HepG2 (cell line): ENCODE results near the gene SPDL1. TPM values are rescaled to one million over a fixed set of nuclear protein-coding genes. Genes with fewer than 3 reads are reported as not detected.

Source experiments
- DZIP1 ChIP-seq: sonication (generic); formaldehyde crosslinking; IDR thresholded peaks from 2 replicates; pipeline ENCODE4 v1.5.0; 2020; ENCODE audit warnings: mild to moderate bottlenecking, missing genetic modification reagents
- ELK4 ChIP-seq: sonication (generic); formaldehyde crosslinking; IDR thresholded peaks from 2 replicates; pipeline ENCODE4 v1.9.0; 2021; ENCODE audit warnings: missing genetic modification reagents, borderline replicate concordance
- GATAD2A ChIP-seq: IDR thresholded peaks from 2 replicates; pipeline ENCODE4 v1.6.1; 2016
- HBP1 ChIP-seq: IDR thresholded peaks from 2 replicates; pipeline ENCODE4 v1.6.1; 2016; ENCODE audit warnings: low read depth, control low read depth
- TBP ChIP-seq: sonication (generic); formaldehyde crosslinking; IDR thresholded peaks from 2 replicates; pipeline ENCODE4 v1.5.0; 2020; ENCODE audit warnings: missing genetic modification reagents
- TRIM24 ChIP-seq: sonication (generic); formaldehyde crosslinking; IDR thresholded peaks from 2 replicates; pipeline ENCODE4 v1.8.0; 2022; ENCODE audit warnings: mild to moderate bottlenecking, missing genetic modification reagents
- UBTF ChIP-seq: sonication (generic); formaldehyde crosslinking; IDR thresholded peaks from 2 replicates; pipeline ENCODE4 v1.4.0; 2020; ENCODE audit warnings: mild to moderate bottlenecking, missing genetic modification reagents
- ZBTB26 ChIP-seq: IDR thresholded peaks from 2 replicates; pipeline ENCODE4 v1.6.1; 2016; ENCODE audit warnings: missing compliant biosample characterization, missing genetic modification reagents, borderline replicate concordance
- ZFP82 ChIP-seq: sonication (generic); formaldehyde crosslinking; IDR thresholded peaks from 2 replicates; pipeline ENCODE4 v1.5.1; 2020; ENCODE audit warnings: mild to moderate bottlenecking, missing genetic modification reagents, borderline replicate concordance
- ZNF230 ChIP-seq: sonication (generic); formaldehyde crosslinking; IDR thresholded peaks from 2 replicates; pipeline ENCODE4 v1.4.0; 2020; ENCODE audit warnings: mild to moderate bottlenecking, missing genetic modification reagents
- ZNF292 ChIP-seq: sonication (generic); formaldehyde crosslinking; IDR thresholded peaks from 2 replicates; pipeline ENCODE4 v1.8.1; 2022; ENCODE audit warnings: mild to moderate bottlenecking, low read depth, missing genetic modification reagents, borderline replicate concordance
- ZNF30 ChIP-seq: sonication (generic); formaldehyde crosslinking; IDR thresholded peaks from 2 replicates; pipeline ENCODE4 v1.5.0; 2020; ENCODE audit warnings: mild to moderate bottlenecking, missing genetic modification reagents
- ZNF343 ChIP-seq: sonication (generic); formaldehyde crosslinking; IDR thresholded peaks from 2 replicates; pipeline ENCODE4 v1.4.0; 2020; ENCODE audit warnings: mild to moderate bottlenecking, missing genetic modification reagents
- ZNF441 ChIP-seq: sonication (generic); formaldehyde crosslinking; IDR thresholded peaks from 2 replicates; pipeline ENCODE4 v1.7.0; 2021; ENCODE audit warnings: missing genetic modification reagents, borderline replicate concordance
- ZNF557 ChIP-seq: sonication (generic); formaldehyde crosslinking; IDR thresholded peaks from 2 replicates; pipeline ENCODE4 v1.4.0; 2020; ENCODE audit warnings: missing genetic modification reagents
- ZNF737 ChIP-seq: sonication (generic); formaldehyde crosslinking; IDR thresholded peaks from 2 replicates; pipeline ENCODE4 v1.5.0; 2020; ENCODE audit warnings: missing genetic modification reagents, mild to moderate bottlenecking, borderline replicate concordance
- polyA plus RNA-seq, 8 experiments: library from polyadenylated mRNA; depleted of rRNA in 3 of 8; stranded (reverse) in 7 of 8; unstranded in 1 of 8; fragments of >200 nt; fragmentation: Illumina TruSeq in 4 of 8; extraction: Trizol in 4 of 8; gene quantifications; 2 replicates each; pipeline versions ENCODE4 v1.2.1 to v1.2.3, GENCODE V29; 2011 to 2016; ENCODE audit warnings: low read depth in 4 of 8, missing spikeins in 1 of 8, mixed read lengths in 1 of 8; ENCODE audit not compliant: insufficient read depth in 1 of 8
- total RNA-seq, 5 experiments: library from RNA; depleted of rRNA; stranded (reverse); fragments of >200 nt; fragmentation: Illumina TruSeq; extraction: Trizol; gene quantifications; 2 replicates each; pipeline ENCODE4 v1.2.3, GENCODE V29; 2016; ENCODE audit warnings: low read depth in 1 of 5

Gene SPDL1
- total and polyA plus RNA-seq, 2 of the 13 experiments (the other 11 are each of a cell fraction or from before 2014, with no cell fraction given) = 10.9 to 36.6 TPM

- TF ChIP-seq ZFP82 (CRISPR knock-in tag) (no peak), GATAD2A (CRISPR knock-in tag) (peak; percentile 31; the same call in 1 of the 2 replicates), HBP1 (CRISPR knock-in tag) (peak; percentile 85; the same call in 1 of the 2 replicates), ZNF292 (CRISPR knock-in tag) (no peak), ZNF343 (CRISPR knock-in tag) (peak; percentile 50; the same call in 1 of the 2 replicates), ELK4 (CRISPR knock-in tag) (no peak), DZIP1 (CRISPR knock-in tag) (no peak), ZNF737 (CRISPR knock-in tag) (no peak), UBTF (CRISPR knock-in tag) (peak; percentile 27; the same call in 1 of the 2 replicates), TRIM24 (CRISPR knock-in tag) (no peak), ZNF441 (CRISPR knock-in tag) (no peak), ZNF230 (CRISPR knock-in tag) (peak; percentile 78; the same call in 1 of the 2 replicates), ZNF30 (CRISPR knock-in tag) (no peak), ZNF557 (CRISPR knock-in tag) (no peak), TBP (CRISPR knock-in tag) (no peak), ZBTB26 (CRISPR knock-in tag) (peak; percentile 25; the same call in 1 of the 2 replicates)
These were observed at the start of gene SPDL1 (continued) for GRCh38 chr5:169583424-169584220.
